Kidney tubule cell (primary cell): Measurements from ENCODE around the gene EFNA3.

Source experiments
- DNase-seq: peaks from one replicate; pipeline ENCODE4 v3.0.0-alpha.2; 2018; ENCODE audit warnings: low spot score

The EFNA3 gene

GRCh38 chr1:155078469-155079209, at the start of gene EFNA3:
TSS of gene EFNA3 (plus strand) at chr1:155078837. CDS start at chr1:155078942, 105 bp downstream.
- peak; percentile 37 for DNase-seq

- DNase-seq: no peak
Measured at GRCh38 chr1:155029513-155030242, 49.0 kb upstream of the EFNA3 start.

- DNase-seq: no peak
Measured at GRCh38 chr1:155030243-155030795, 48.3 kb upstream of the EFNA3 start.

- DNase-seq: no peak
Measured at GRCh38 chr1:155030899-155031298, 47.7 kb upstream of the EFNA3 start.

GRCh38 chr1:155032886-155033285, 45.8 kb upstream of the EFNA3 start:
- no peak for DNase-seq

GRCh38 chr1:155033524-155033923, 45.1 kb upstream of the EFNA3 start, which contains the start of the genes DCST1 and DCST2:
TSS of gene DCST1 (plus strand) at chr1:155033824. CDS start at chr1:155034037, 213 bp downstream.
TSS of gene DCST2 (minus strand) at chr1:155033781. CDS start at chr1:155033701, 80 bp downstream.
- no peak for DNase-seq

GRCh38 chr1:155034318-155035208, 44.1 kb upstream of the EFNA3 start:
- DNase-seq: no peak

GRCh38 chr1:155035936-155036335, 42.7 kb upstream of the EFNA3 start:
- no peak for DNase-seq

GRCh38 chr1:155037043-155037442, 41.6 kb upstream of the EFNA3 start:
- DNase-seq: no peak

GRCh38 chr1:155037851-155038441, 40.7 kb upstream of the EFNA3 start:
- DNase-seq: no peak

GRCh38 chr1:155038602-155039307, 39.9 kb upstream of the EFNA3 start:
- DNase-seq: peak; percentile 75

- DNase-seq: no peak
Measured at GRCh38 chr1:155039308-155039669, 39.3 kb upstream of the EFNA3 start.

GRCh38 chr1:155040358-155041093, 38.1 kb upstream of the EFNA3 start:
- DNase-seq: no peak

- no peak for DNase-seq
Measured at GRCh38 chr1:155042789-155043188, 35.8 kb upstream of the EFNA3 start.

GRCh38 chr1:155043301-155043702, 35.3 kb upstream of the EFNA3 start:
- DNase-seq: no peak

GRCh38 chr1:155043793-155044192, 34.8 kb upstream of the EFNA3 start:
- DNase-seq: no peak

- DNase-seq: no peak
Measured at GRCh38 chr1:155044365-155044764, 34.3 kb upstream of the EFNA3 start.

GRCh38 chr1:155044812-155045657, 33.6 kb upstream of the EFNA3 start:
- peak; percentile 89 for DNase-seq
